Epithelial cell of esophagus (primary cell): ENCODE measurements around the gene LGMN.

Experiments used
- DNase-seq: peaks from one replicate; pipeline ENCODE4 v3.0.0; 2010; ENCODE audit warnings: low read depth
- H3K4me3 ChIP-seq: 2 replicates; pipeline ENCODE4 v1.5.1; 2011; ENCODE audit warnings: mild to moderate bottlenecking, low read length, control low read depth
- TF ChIP-seq, protein P1 (sequence below): IDR thresholded peaks from 2 replicates; pipeline ENCODE4 v1.5.1; 2011; ENCODE audit warnings: low read depth, mild to moderate bottlenecking, low read length, control low read depth, inconsistent platforms; ENCODE audit not compliant: insufficient read depth; ENCODE audit errors: missing control alignments

Gene LGMN

DNA sequence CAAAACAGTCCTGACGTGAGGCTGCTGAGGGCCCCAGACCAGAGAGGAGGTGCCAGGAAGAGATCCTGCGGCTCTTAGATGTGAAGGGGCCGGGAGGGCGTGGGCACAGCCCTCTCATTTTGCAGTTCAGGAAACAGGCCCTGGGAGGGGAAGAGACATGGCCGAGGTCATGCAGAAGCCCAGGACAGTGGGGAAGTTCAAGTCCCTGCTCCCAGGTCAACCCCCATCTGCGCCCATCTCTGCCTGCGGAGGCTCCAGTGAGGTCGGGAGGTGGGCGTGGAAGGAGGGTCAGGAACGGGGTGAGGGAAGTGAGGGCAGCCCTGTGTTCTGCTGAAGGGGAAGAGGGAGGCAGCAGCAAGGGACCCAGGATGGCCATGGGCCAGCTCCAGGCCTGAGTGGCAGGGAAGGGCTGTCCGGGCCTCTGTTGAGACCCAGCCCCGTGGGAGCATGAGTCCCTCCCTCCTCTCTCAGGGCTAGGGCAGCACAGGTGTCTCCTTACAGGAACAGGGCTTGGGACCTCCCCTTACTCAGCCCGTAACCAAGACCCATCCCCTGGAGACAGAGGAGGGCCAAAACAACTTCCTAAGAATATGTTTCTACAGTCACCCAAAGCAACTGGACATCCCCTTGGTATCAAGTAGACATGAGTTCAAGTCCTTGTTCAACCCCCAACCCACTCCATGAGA, 90.8 kb downstream of the LGMN start:
- H3K4me3 ChIP-seq: no peak overlapping the region
- TF ChIP-seq, protein P1, sequence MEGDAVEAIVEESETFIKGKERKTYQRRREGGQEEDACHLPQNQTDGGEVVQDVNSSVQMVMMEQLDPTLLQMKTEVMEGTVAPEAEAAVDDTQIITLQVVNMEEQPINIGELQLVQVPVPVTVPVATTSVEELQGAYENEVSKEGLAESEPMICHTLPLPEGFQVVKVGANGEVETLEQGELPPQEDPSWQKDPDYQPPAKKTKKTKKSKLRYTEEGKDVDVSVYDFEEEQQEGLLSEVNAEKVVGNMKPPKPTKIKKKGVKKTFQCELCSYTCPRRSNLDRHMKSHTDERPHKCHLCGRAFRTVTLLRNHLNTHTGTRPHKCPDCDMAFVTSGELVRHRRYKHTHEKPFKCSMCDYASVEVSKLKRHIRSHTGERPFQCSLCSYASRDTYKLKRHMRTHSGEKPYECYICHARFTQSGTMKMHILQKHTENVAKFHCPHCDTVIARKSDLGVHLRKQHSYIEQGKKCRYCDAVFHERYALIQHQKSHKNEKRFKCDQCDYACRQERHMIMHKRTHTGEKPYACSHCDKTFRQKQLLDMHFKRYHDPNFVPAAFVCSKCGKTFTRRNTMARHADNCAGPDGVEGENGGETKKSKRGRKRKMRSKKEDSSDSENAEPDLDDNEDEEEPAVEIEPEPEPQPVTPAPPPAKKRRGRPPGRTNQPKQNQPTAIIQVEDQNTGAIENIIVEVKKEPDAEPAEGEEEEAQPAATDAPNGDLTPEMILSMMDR: no peak
- no peak for DNase-seq

DNA sequence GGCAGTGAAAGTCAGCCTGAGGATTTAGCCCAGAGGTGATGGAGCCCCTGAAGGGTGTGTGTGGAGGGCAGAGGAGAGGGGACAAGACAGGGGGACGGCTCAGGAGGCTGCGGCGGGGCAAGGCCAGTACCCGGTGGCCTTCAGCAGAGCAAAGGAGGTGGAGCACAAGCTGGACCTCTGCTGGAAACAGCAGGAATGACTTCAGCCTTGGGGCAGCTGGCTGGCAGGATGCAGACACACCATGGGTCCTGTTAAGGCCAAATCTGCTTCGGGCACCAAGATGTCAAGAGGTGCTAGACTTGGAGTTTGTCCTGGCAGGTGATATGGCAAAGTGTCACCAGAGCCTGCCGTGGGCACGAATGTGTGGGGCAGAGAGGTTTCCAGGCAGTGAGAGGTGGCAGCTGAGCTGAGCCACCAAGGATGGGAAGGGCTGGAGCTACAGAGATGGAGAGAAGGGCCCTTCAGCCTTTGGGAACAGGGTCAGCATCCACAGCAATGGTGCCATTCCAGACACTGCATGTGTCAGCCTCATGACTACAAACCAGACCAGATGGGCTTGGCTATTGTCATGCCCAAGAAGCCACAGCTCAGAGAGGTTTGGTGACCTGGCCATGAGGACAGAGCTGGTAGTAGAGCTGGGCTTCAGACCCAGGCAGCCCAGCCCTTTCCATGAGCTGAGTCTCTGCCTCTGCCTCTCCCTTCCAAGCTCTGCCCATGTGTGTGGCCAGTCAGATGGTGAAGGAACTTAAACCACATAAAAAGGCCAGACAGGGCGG, 91.9 kb downstream of the LGMN start:
- DNase-seq: no peak
- no peak overlapping the region for H3K4me3 ChIP-seq
- TF ChIP-seq, protein P1: no peak

DNA sequence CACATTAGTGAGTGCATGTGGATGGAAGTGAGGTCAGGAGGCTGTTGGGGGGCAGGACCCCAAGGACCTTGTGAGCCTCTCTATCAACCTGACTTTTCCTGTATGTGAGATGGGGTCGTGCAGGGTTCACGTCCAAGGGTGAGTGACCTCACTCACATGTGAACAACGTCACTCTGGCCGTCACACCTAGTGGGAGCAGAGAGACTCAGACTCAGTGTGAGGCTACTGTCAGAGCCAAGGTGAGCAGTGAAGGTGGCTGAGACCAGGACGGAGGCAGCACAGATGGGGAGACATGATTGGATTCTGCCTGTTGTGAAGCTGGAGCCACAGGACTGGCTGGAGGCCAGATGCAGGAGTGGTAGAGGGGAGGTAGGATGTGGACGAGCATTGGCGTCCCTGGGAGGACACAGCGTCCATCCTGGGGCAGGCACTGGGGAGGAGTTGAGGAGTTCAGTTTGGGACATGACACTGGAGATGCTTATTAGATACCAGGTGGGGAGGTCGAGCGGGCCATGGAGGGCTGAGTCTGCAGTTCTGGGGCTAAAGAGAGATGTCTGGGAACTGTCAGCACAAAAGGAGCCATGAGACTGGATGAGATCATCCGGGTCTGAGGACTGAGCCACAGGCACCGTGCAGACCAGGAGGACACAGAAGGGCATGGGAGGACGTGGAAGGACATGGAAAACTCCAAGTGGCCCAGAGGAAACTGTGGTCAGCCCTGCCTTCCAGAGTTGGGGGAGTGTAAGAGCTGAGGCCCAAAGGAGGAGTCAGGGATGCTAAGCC, 92.8 kb downstream of the LGMN start:
- no peak overlapping the region for H3K4me3 ChIP-seq
- TF ChIP-seq, protein P1: no peak
- no peak for DNase-seq

DNA sequence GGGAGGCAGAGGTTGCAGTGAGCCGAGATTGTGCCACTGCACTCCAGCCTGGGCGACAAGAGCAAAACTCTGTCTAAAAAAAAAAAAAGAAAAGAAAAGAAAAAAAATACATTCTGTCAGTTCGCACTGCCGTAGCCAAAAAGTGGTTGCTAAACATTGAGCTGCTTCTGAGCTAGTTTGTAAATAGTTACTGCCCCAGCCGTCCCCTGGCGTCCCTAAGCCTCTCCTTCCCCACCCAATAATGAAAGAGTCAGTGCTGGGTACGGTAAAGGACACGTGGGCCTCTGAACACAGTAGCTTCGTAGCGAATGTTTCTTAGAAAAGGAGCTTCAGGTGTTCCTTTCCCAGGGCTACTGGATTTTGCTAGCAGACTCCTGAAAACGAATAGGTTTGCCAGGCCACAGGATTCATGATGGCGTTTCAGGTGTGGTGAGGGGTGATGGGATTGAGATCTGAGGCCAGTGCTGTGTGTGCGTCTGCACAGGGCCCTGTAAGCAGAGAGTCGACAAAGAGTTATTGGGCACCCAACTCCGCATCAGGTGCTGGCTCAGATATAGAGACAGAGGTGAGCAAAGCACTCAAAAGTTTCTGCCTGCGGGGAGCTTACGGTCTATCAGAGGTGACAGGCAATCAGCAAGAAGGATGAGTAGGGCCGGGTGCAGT, 94.1 kb downstream of the LGMN start:
- TF ChIP-seq, protein P1: no peak
- H3K4me3 ChIP-seq: no peak overlapping the region
- DNase-seq: no peak
